Measurements from ENCODE around the gene AKAP13.

GRCh38 chr15:85381850-85382751, 1.7 kb downstream of the AKAP13 start:
- TF ChIP-seq, protein P1, sequence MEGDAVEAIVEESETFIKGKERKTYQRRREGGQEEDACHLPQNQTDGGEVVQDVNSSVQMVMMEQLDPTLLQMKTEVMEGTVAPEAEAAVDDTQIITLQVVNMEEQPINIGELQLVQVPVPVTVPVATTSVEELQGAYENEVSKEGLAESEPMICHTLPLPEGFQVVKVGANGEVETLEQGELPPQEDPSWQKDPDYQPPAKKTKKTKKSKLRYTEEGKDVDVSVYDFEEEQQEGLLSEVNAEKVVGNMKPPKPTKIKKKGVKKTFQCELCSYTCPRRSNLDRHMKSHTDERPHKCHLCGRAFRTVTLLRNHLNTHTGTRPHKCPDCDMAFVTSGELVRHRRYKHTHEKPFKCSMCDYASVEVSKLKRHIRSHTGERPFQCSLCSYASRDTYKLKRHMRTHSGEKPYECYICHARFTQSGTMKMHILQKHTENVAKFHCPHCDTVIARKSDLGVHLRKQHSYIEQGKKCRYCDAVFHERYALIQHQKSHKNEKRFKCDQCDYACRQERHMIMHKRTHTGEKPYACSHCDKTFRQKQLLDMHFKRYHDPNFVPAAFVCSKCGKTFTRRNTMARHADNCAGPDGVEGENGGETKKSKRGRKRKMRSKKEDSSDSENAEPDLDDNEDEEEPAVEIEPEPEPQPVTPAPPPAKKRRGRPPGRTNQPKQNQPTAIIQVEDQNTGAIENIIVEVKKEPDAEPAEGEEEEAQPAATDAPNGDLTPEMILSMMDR (IDR thresholded peaks at IDR 0.05): no peak
- no peak for TF ChIP-seq EZH2 (IDR thresholded peaks at IDR 0.05; ENCODE audit: borderline replicate concordance, insufficient read depth, low read depth, low read length, poor library complexity, severe bottlenecking)

Measured in B cell (primary cell).